Astrocyte (in vitro differentiated cells and primary cell): Measurements from ENCODE around the gene CHD5.

Source experiments
- CTCF ChIP-seq: IDR thresholded peaks from 2 replicates; pipeline ENCODE4 v1.5.1; 2011; ENCODE audit warnings: low read depth, mild to moderate bottlenecking, inconsistent platforms, low read length, moderate library complexity; ENCODE audit not compliant: insufficient read depth
- EZH2 ChIP-seq: IDR thresholded peaks from 2 replicates; pipeline ENCODE4 v1.6.1; 2012; ENCODE audit warnings: mild to moderate bottlenecking, low read length, inconsistent platforms; ENCODE audit not compliant: insufficient read depth

GRCh38 chr1:6137758-6138157 is 42.4 kb downstream of the CHD5 start:
- TF ChIP-seq EZH2 (no peak), CTCF (no peak)
